MM.1S (cell line): Measurements from ENCODE around the gene CD80.
"Not testable (repeated sequence)": the region's sequence is repeated elsewhere in the genome, so short reads cannot be mapped to it uniquely, and the experiment has no call there.

Experiments used
- CTCF ChIP-seq: fragments of 300-600 bp; sonication (generic); IDR thresholded peaks from 2 replicates; pipeline ENCODE4 v1.5.1; 2016; ENCODE audit warnings: antibody characterized with exemption, low read length, mixed read lengths
- EZH2 ChIP-seq: fragments of 300-600 bp; sonication (generic); optimal IDR thresholded peaks from 2 replicates; pipeline ENCODE3; 2017; ENCODE audit warnings: low read depth, mild to moderate bottlenecking, antibody characterized with exemption, low read length, mixed read lengths
- EZH2phosphoT487 ChIP-seq: fragments of 300-600 bp; sonication (generic); IDR thresholded peaks from 2 replicates; pipeline ENCODE4 v1.6.1; 2018; ENCODE audit warnings: antibody characterized with exemption, low read length

GRCh38 chr3:119552928-119553327 lies 6.5 kb downstream of the CD80 start:
- TF ChIP-seq CTCF, EZH2, EZH2phosphoT487: not testable (repeated sequence)
